Mesendoderm (in vitro differentiated cells): ENCODE data around the gene BBS1.
"Not testable (repeated sequence)": the region's sequence is repeated elsewhere in the genome, so short reads cannot be mapped to it uniquely, and the experiment has no call there.

Experiments used
- DNase-seq: peaks from one replicate; pipeline ENCODE4 v3.0.0; 2013
- H2AK5ac ChIP-seq: 2 replicates; pipeline ENCODE4 v1.6.1; 2013; ENCODE audit warnings: low read length, inconsistent platforms
- H2BK120ac ChIP-seq: 2 replicates; pipeline ENCODE4 v1.6.1; 2013; ENCODE audit warnings: low read depth, mild to moderate bottlenecking, low read length, moderate library complexity, mixed read lengths
- H2BK15ac ChIP-seq: replicated peaks from 2 replicates; pipeline ENCODE4 v1.6.1; 2013; ENCODE audit warnings: low read depth, mild to moderate bottlenecking, moderate library complexity
- H2BK5ac ChIP-seq: 2 replicates; pipeline ENCODE4 v1.6.1; 2013; ENCODE audit warnings: low read length, inconsistent platforms
- H3K18ac ChIP-seq: 2 replicates; pipeline ENCODE4 v1.6.1; 2013; ENCODE audit warnings: mild to moderate bottlenecking, low read length, mixed read lengths
- H3K23ac ChIP-seq: one replicate; pipeline ENCODE4 v1.6.1; 2013; ENCODE audit warnings: low read length
- H3K27ac ChIP-seq: 2 replicates; pipeline ENCODE4 v1.5.1; 2013; ENCODE audit warnings: low read depth, mild to moderate bottlenecking, inconsistent platforms, low read length, moderate library complexity
- H3K27me3 ChIP-seq: 2 replicates; pipeline ENCODE4 v1.6.1; 2013; ENCODE audit warnings: low read length, control low read depth, mild to moderate bottlenecking, inconsistent platforms; ENCODE audit not compliant: insufficient read depth, poor library complexity
- H3K36me3 ChIP-seq: 2 replicates; pipeline ENCODE4 v1.6.1; 2013; ENCODE audit warnings: low read length, inconsistent platforms; ENCODE audit not compliant: control insufficient read depth, insufficient read depth
- H3K4ac ChIP-seq: one replicate; pipeline ENCODE4 v1.6.1; 2013; ENCODE audit warnings: low read depth, mild to moderate bottlenecking, low read length, moderate library complexity
- H3K4me1 ChIP-seq: 2 replicates; pipeline ENCODE4 v1.6.1; 2013; ENCODE audit warnings: low read depth, low read length, inconsistent platforms; ENCODE audit not compliant: control insufficient read depth
- H3K4me2 ChIP-seq: 2 replicates; pipeline ENCODE4 v1.6.1; 2013; ENCODE audit warnings: low read length
- H3K4me3 ChIP-seq: 2 replicates; pipeline ENCODE4 v1.5.1; 2013; ENCODE audit warnings: mild to moderate bottlenecking, low read length
- H3K56ac ChIP-seq: one replicate; pipeline ENCODE4 v1.6.1; 2013; ENCODE audit warnings: low read length
- H3K79me1 ChIP-seq: 2 replicates; pipeline ENCODE4 v1.6.1; 2013; ENCODE audit warnings: low read length, inconsistent platforms
- H3K79me2 ChIP-seq: 2 replicates; pipeline ENCODE4 v1.6.1; 2013; ENCODE audit warnings: mild to moderate bottlenecking, low read length; ENCODE audit not compliant: control insufficient read depth, insufficient read depth
- H3K9ac ChIP-seq: 2 replicates; pipeline ENCODE4 v1.6.1; 2013; ENCODE audit warnings: low read length, inconsistent platforms
- H4K5ac ChIP-seq: one replicate; pipeline ENCODE4 v1.6.1; 2013; ENCODE audit warnings: low read length
- H4K8ac ChIP-seq: one replicate; pipeline ENCODE4 v1.6.1; 2013; ENCODE audit warnings: low read depth, mild to moderate bottlenecking, control low read depth, low read length, moderate library complexity
- WGBS: extraction: QIAGEN DNeasy Blood & Tissue Kit; methylation state at CpG from one replicate; pipeline ENCODE4 v1.1.7; 2013; ENCODE audit warnings: low lambda C conversion rate, missing lambda C conversion rate; ENCODE audit not compliant: insufficient coverage; ENCODE audit errors: extremely low coverage; 5-methylcytosine and 5-hydroxymethylcytosine counted together

The BBS1 gene

DNA sequence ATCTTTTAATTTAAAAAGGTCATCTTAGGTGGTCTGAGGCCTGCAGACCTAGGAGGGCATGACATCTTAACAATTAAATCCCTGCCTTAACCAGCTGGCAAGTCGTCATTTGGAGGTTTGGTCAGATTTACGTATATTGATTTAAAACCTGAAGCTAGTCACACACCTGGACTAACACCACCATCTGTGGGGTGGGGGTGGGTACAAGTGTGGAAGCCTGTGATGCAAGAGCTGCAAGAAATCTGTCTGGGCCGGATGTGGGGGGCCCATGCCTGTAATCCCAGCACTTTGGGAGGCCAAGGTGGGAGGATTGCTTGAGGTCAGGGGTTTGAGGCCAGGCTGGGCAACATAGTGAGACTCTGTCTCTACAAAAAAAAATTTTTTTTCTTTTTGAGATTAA, 70.8 kb downstream of the BBS1 start:
- Histone ChIP-seq H4K8ac (no peak overlapping the region), H3K56ac (no peak overlapping the region), H3K9ac (no peak overlapping the region), H3K4me1 (no peaks in the 10 kb centered on the region), H2AK5ac (no peak overlapping the region), H2BK5ac (no peak overlapping the region), H3K79me2 (no peaks in the 10 kb centered on the region), H3K27ac (no peak overlapping the region), H3K4ac (no peak overlapping the region), H3K23ac (no peak overlapping the region), H4K5ac (no peak overlapping the region), H3K79me1 (no peaks in the 10 kb centered on the region), H2BK120ac (no peak overlapping the region), H3K36me3 (no peaks in the 10 kb centered on the region), H3K27me3 (no peaks in the 10 kb centered on the region), H3K18ac (no peak overlapping the region), H3K4me2 (no peak overlapping the region), H2BK15ac (no peak overlapping the region), H3K4me3 (no peak overlapping the region)
- DNase-seq, result no peak
- WGBS, result no CpG with 5 or more reads among the region's 3 CpGs

DNA sequence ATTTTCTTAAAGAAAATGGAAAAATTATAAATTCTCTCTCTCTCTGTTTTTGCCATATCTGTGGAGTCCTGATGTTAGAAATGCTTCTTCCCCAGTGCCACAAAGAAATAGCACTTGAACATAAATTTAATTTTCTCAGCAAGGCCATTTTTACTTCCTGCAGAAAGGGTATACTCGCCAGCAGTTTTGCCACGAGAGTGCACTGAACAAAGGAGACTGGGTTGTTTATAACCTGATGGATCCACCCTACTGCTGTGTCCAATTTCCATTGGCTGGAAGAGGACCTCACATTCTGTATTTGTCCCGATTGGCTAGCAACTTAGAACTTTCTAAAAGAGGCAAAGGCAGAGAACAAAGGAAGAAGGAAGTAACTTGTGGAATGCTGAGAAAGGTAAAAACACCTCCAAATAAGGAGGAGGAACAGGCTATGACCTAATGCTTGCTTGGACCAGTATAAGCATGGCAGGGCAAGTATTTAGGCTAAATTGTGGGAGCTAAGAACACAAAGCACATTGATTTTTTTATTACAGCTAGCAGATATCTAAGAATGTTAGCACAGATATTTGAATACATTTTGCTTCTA, 72.2 kb downstream of the BBS1 start:
- H2BK120ac ChIP-seq, H2BK15ac ChIP-seq, H3K56ac ChIP-seq, H4K5ac ChIP-seq, H3K4ac ChIP-seq, H4K8ac ChIP-seq, H2AK5ac ChIP-seq, DNase-seq, H3K4me2 ChIP-seq, H2BK5ac ChIP-seq, H3K23ac ChIP-seq, H3K18ac ChIP-seq, H3K9ac ChIP-seq, H3K4me3 ChIP-seq, H3K4me1 ChIP-seq, H3K27ac ChIP-seq, H3K79me1 ChIP-seq, H3K79me2 ChIP-seq, H3K36me3 ChIP-seq, H3K27me3 ChIP-seq: not testable (repeated sequence)
- no CpG with 5 or more reads among the region's 3 CpGs for WGBS
